Neuronal stem cell (in vitro differentiated cells): ENCODE data around the gene SORL1.

Experiments used
- DNase-seq: peaks from one replicate; pipeline ENCODE4 v3.0.0-alpha.2; 2013; ENCODE audit warnings: low spot score
- H2AFZ ChIP-seq: one replicate; pipeline ENCODE4 v1.6.1; 2013; ENCODE audit warnings: mild to moderate bottlenecking, low read length, inconsistent platforms
- H2AK5ac ChIP-seq: 2 replicates; pipeline ENCODE4 v1.6.1; 2013; ENCODE audit warnings: low read depth, mild to moderate bottlenecking, inconsistent platforms, low read length, moderate library complexity, mixed read lengths
- H2BK120ac ChIP-seq: 2 replicates; pipeline ENCODE4 v1.6.1; 2013; ENCODE audit warnings: low read depth, mild to moderate bottlenecking, inconsistent platforms, low read length, moderate library complexity, mixed read lengths
- H2BK12ac ChIP-seq: one replicate; pipeline ENCODE4 v1.6.1; 2013; ENCODE audit warnings: low read length, inconsistent platforms
- H2BK15ac ChIP-seq: 2 replicates; pipeline ENCODE4 v1.6.1; 2013; ENCODE audit warnings: mild to moderate bottlenecking, low read length, inconsistent platforms, mixed read lengths
- H2BK5ac ChIP-seq: one replicate; pipeline ENCODE4 v1.6.1; 2013; ENCODE audit warnings: inconsistent platforms, mild to moderate bottlenecking, low read length, moderate library complexity
- H3K14ac ChIP-seq: one replicate; pipeline ENCODE4 v1.6.1; 2013; ENCODE audit warnings: low read length, inconsistent platforms
- H3K18ac ChIP-seq: 2 replicates; pipeline ENCODE4 v1.6.1; 2013; ENCODE audit warnings: low read length, inconsistent platforms
- H3K23ac ChIP-seq: 2 replicates; pipeline ENCODE4 v1.6.1; 2013; ENCODE audit warnings: low read depth, mild to moderate bottlenecking, mixed read lengths, low read length, inconsistent platforms; ENCODE audit not compliant: poor library complexity
- H3K27ac ChIP-seq: replicated peaks from 3 replicates; pipeline ENCODE4 v1.5.1; 2013; ENCODE audit warnings: low read length, inconsistent platforms
- H3K27me3 ChIP-seq, 3 experiments: 2 replicates each; pipeline ENCODE4 v1.6.1; 2013; ENCODE audit warnings: low read length in 3 of 3, mild to moderate bottlenecking in 2 of 3, inconsistent platforms in 1 of 3, low read depth in 1 of 3, mixed read lengths in 1 of 3, moderate library complexity in 1 of 3; ENCODE audit not compliant: control insufficient read depth in 3 of 3, insufficient read depth in 3 of 3
- H3K36me3 ChIP-seq, 2 donors: replicated peaks in 1 of 2; 2 replicates each; pipeline ENCODE4 v1.6.1; 2013; ENCODE audit warnings: low read length in 2 of 2; ENCODE audit not compliant: control insufficient read depth in 2 of 2, insufficient read depth in 2 of 2
- H3K4ac ChIP-seq: 2 replicates; pipeline ENCODE4 v1.6.1; 2013; ENCODE audit warnings: inconsistent platforms, mild to moderate bottlenecking, low read length, moderate library complexity
- H3K4me1 ChIP-seq, 2 donors: 1 replicate in 1 of 2; 2 replicates in 1 of 2; pipeline ENCODE4 v1.6.1; 2013; ENCODE audit warnings: low read length in 2 of 2, low read depth in 1 of 2; ENCODE audit not compliant: control insufficient read depth in 2 of 2, insufficient read depth in 1 of 2
- H3K4me2 ChIP-seq: one replicate; pipeline ENCODE4 v1.6.1; 2013; ENCODE audit warnings: mild to moderate bottlenecking, low read length, inconsistent platforms; ENCODE audit not compliant: insufficient read depth, poor library complexity, severe bottlenecking
- H3K4me3 ChIP-seq, 2 donors: 2 replicates each; pipeline ENCODE4 v1.5.1; 2013; ENCODE audit warnings: low read length in 2 of 2, mild to moderate bottlenecking in 2 of 2, inconsistent platforms in 1 of 2, moderate library complexity in 1 of 2
- H3K79me1 ChIP-seq: one replicate; pipeline ENCODE4 v1.6.1; 2013; ENCODE audit warnings: low read depth, mild to moderate bottlenecking, inconsistent platforms, low read length, moderate library complexity
- H3K9ac ChIP-seq: one replicate; pipeline ENCODE4 v1.6.1; 2013; ENCODE audit warnings: mild to moderate bottlenecking, low read depth, low read length, inconsistent platforms; ENCODE audit not compliant: poor library complexity
- H3K9me3 ChIP-seq, 2 donors: replicated peaks in 1 of 2; 2 replicates each; pipeline versions ENCODE3 to v1.6.1; 2013; ENCODE audit warnings: low read length in 2 of 2, mild to moderate bottlenecking in 2 of 2, inconsistent platforms in 1 of 2, low read depth in 1 of 2, mixed read lengths in 1 of 2, moderate library complexity in 1 of 2; ENCODE audit not compliant: control insufficient read depth in 2 of 2, insufficient read depth in 1 of 2
- H4K8ac ChIP-seq: one replicate; pipeline ENCODE4 v1.6.1; 2013; ENCODE audit warnings: low read depth, mild to moderate bottlenecking, inconsistent platforms, low read length, moderate library complexity
- H4K91ac ChIP-seq: one replicate; pipeline ENCODE4 v1.6.1; 2013; ENCODE audit warnings: low read length, low read depth, mild to moderate bottlenecking, inconsistent platforms; ENCODE audit not compliant: poor library complexity
- WGBS, 2 donors: extraction: QIAGEN DNeasy Blood & Tissue Kit; methylation state at CpG; one replicate each; pipeline ENCODE4 v1.1.7; 2013; ENCODE audit warnings: missing lambda C conversion rate in 2 of 2, mixed read lengths in 1 of 2; ENCODE audit not compliant: insufficient read length in 2 of 2, insufficient replicate concordance in 1 of 2; ENCODE audit errors: extremely low coverage in 2 of 2; 5-methylcytosine and 5-hydroxymethylcytosine counted together

Gene SORL1

GRCh38 chr11:121625777-121626506, 173.8 kb downstream of the SORL1 start:
- Histone ChIP-seq H3K9ac (no peak overlapping the region), H2BK5ac (no peak overlapping the region), H3K27ac (no peak overlapping the region), H3K18ac (no peak overlapping the region), H2BK15ac (no peak overlapping the region), H3K9me3 (no peaks in the 10 kb centered on the region), H3K23ac (no peak overlapping the region), H3K14ac (no peak overlapping the region), H2AK5ac (no peak overlapping the region), H3K79me1 (no peaks in the 10 kb centered on the region), H4K91ac (no peak overlapping the region), H3K36me3 (peaks cover 4 to 83% of the 10 kb centered on the region in 2 donors), H3K27me3 (no peaks in the 10 kb centered on the region), H3K4me3 (no peak overlapping the region), H3K4me1 (no peaks in the 10 kb centered on the region), H2BK12ac (no peak overlapping the region), H3K4ac (no peak overlapping the region), H2BK120ac (no peak overlapping the region), H3K4me2 (no peak overlapping the region), H4K8ac (no peak overlapping the region), H2AFZ (no peak overlapping the region)
- WGBS, 2 donors = no CpG with 5 or more reads among the region's 7 CpGs
- no peak for DNase-seq

DNA sequence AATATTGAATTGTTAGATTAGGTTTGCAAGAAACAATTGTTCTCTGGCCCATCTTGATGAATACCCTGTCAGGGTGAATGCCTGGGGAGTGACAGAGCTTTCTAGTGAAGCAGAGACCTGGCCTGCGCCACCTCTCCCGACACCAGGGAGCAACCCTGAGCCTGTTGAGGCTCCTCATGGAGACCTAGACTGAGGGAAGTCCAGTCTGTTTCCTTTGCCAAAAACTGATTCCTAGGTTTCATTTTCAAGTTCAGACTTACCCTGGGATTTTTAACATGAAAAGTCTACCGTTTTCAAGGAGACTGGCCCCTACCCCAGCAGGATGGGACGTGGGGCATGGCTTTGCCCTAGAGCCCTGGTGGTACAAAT, 174.4 kb downstream of the SORL1 start:
- Histone ChIP-seq H3K4me3 (no peak overlapping the region), H2AK5ac (no peak overlapping the region), H3K36me3 (peaks cover 2 to 77% of the 10 kb centered on the region in 2 donors), H3K4me2 (no peak overlapping the region), H3K14ac (no peak overlapping the region), H3K27me3 (no peaks in the 10 kb centered on the region), H3K9me3 (no peaks in the 10 kb centered on the region), H2BK12ac (no peak overlapping the region), H4K8ac (no peak overlapping the region), H3K23ac (no peak overlapping the region), H3K27ac (no peak overlapping the region), H3K4ac (no peak overlapping the region), H3K9ac (no peak overlapping the region), H2BK15ac (no peak overlapping the region), H2BK120ac (no peak overlapping the region), H2BK5ac (no peak overlapping the region), H4K91ac (no peak overlapping the region), H2AFZ (no peak overlapping the region), H3K18ac (no peak overlapping the region), H3K79me1 (no peaks in the 10 kb centered on the region), H3K4me1 (no peaks in the 10 kb centered on the region)
- WGBS, 2 donors = no CpG with 5 or more reads among the region's 4 CpGs
- no peak for DNase-seq

- H4K91ac ChIP-seq = no peak overlapping the region
- no CpG with 5 or more reads among the region's 2 CpGs for WGBS, 2 donors
- H3K18ac ChIP-seq = no peak overlapping the region
- H2AFZ ChIP-seq = no peak overlapping the region
- H3K4me2 ChIP-seq = no peak overlapping the region
- H3K14ac ChIP-seq = no peak overlapping the region
- peaks cover 0 to 73% of the 10 kb centered on the region in 2 donors for H3K36me3 ChIP-seq
- H3K4me1 ChIP-seq = no peaks in the 10 kb centered on the region
- no peak overlapping the region for H2AK5ac ChIP-seq
- no peak overlapping the region for H3K23ac ChIP-seq
- no peak overlapping the region for H2BK5ac ChIP-seq
- no peak overlapping the region for H3K9ac ChIP-seq
- H3K27ac ChIP-seq = no peak overlapping the region
- H2BK12ac ChIP-seq = no peak overlapping the region
- no peaks in the 10 kb centered on the region for H3K27me3 ChIP-seq
- no peak overlapping the region for H3K4ac ChIP-seq
- H2BK120ac ChIP-seq = no peak overlapping the region
- no peaks in the 10 kb centered on the region for H3K79me1 ChIP-seq
- no peak overlapping the region for H2BK15ac ChIP-seq
- H3K4me3 ChIP-seq = no peak overlapping the region
- DNase-seq = no peak
- H4K8ac ChIP-seq = no peak overlapping the region
- H3K9me3 ChIP-seq = no peaks in the 10 kb centered on the region
Observed at GRCh38 chr11:121626980-121627379, 174.9 kb downstream of the SORL1 start.

DNA sequence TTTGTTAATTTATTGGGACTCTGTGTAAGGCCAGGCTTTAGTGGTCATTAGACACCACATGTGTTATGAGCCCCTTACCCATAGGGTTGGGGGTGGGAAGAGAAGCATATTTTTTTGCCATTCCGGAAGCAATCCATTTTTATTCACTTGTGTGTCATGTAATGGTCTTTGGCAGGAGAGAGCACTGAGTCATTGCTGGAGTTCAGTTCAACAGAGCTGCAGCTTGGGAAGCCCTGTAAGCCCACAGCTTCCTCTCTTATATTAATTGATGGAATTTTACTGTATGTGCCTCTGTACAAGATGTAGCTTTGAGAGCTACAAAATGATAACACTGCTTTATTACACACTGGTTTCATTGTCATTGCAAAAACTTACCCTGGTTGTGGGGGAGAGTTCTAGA, 177.9 kb downstream of the SORL1 start:
- Histone ChIP-seq H2BK12ac (no peak overlapping the region), H3K27me3 (no peaks in the 10 kb centered on the region), H2BK5ac (no peak overlapping the region), H4K91ac (no peak overlapping the region), H2AFZ (no peak overlapping the region), H3K18ac (no peak overlapping the region), H3K4me3 (no peak overlapping the region), H2AK5ac (no peak overlapping the region), H2BK120ac (no peak overlapping the region), H3K79me1 (no peaks in the 10 kb centered on the region), H2BK15ac (no peak overlapping the region), H4K8ac (no peak overlapping the region), H3K9me3 (no peaks in the 10 kb centered on the region), H3K4me2 (no peak overlapping the region), H3K27ac (no peak overlapping the region), H3K4ac (no peak overlapping the region), H3K36me3 (peaks cover 0 to 52% of the 10 kb centered on the region in 2 donors), H3K14ac (no peak overlapping the region), H3K23ac (no peak overlapping the region), H3K4me1 (no peaks in the 10 kb centered on the region), H3K9ac (no peak overlapping the region)
- DNase-seq = no peak
- no CpG with 5 or more reads among the region's 1 CpG for WGBS, 2 donors
